Kidney epithelial cell (primary cell): Measurements from ENCODE around the gene STARD13. TPM values are rescaled to one million over a fixed set of nuclear protein-coding genes. Genes with fewer than 3 reads are reported as not detected.

Source experiments
- DNase-seq: peaks from one replicate; pipeline ENCODE4 v3.0.0-alpha.2; 2010; ENCODE audit warnings: low read depth
- H3K27me3 ChIP-seq: 2 replicates; pipeline ENCODE4 v1.6.0; 2011; ENCODE audit warnings: low read length; ENCODE audit not compliant: control insufficient read depth, insufficient read depth
- H3K36me3 ChIP-seq: 2 replicates; pipeline ENCODE4 v1.5.1; 2011; ENCODE audit warnings: low read length; ENCODE audit not compliant: control insufficient read depth, insufficient read depth
- H3K4me3 ChIP-seq: 2 replicates; pipeline ENCODE4 v1.5.1; 2011; ENCODE audit warnings: low read depth, mild to moderate bottlenecking, control low read depth, low read length
- total RNA-seq: library from RNA; depleted of rRNA; stranded (reverse); fragments of >200 nt; gene quantifications from 2 replicates; pipeline ENCODE4 v1.2.3, GENCODE V29; 2015
- TF ChIP-seq, protein P1 (sequence below): IDR thresholded peaks from 2 replicates; pipeline ENCODE4 v1.5.1; 2011; ENCODE audit warnings: mild to moderate bottlenecking, moderate library complexity, low read length, control low read depth, inconsistent platforms; ENCODE audit not compliant: insufficient read depth, poor library complexity, severe bottlenecking

STARD13 gene
- total RNA-seq, 1 donor from 2014 or later: 10.1 TPM

DNA sequence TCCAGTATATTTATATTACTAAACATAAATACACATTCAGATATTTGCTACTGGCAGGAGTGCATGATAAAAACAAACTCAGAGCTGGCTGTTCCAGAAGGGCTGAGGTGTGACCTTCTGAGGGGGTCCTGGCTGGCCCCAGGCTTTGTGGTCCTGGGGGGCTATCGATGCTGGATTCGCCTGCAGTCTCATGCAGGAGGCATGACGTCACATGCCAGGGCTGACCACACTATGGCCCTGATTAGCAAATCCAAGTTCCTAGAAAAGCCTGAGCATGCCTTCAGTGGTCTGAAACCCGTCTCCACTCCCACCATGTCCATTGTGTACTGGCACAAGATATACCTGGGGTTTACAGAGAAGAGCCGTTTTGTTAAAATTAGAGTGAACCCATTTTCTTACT, 171.4 kb downstream of the STARD13 start:
- Histone ChIP-seq H3K4me3 (no peak overlapping the region), H3K36me3 (peaks cover 3% of the 10 kb centered on the region), H3K27me3 (no peaks in the 10 kb centered on the region)
- DNase-seq: no peak
- TF ChIP-seq, protein P1, sequence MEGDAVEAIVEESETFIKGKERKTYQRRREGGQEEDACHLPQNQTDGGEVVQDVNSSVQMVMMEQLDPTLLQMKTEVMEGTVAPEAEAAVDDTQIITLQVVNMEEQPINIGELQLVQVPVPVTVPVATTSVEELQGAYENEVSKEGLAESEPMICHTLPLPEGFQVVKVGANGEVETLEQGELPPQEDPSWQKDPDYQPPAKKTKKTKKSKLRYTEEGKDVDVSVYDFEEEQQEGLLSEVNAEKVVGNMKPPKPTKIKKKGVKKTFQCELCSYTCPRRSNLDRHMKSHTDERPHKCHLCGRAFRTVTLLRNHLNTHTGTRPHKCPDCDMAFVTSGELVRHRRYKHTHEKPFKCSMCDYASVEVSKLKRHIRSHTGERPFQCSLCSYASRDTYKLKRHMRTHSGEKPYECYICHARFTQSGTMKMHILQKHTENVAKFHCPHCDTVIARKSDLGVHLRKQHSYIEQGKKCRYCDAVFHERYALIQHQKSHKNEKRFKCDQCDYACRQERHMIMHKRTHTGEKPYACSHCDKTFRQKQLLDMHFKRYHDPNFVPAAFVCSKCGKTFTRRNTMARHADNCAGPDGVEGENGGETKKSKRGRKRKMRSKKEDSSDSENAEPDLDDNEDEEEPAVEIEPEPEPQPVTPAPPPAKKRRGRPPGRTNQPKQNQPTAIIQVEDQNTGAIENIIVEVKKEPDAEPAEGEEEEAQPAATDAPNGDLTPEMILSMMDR: no peak

DNA sequence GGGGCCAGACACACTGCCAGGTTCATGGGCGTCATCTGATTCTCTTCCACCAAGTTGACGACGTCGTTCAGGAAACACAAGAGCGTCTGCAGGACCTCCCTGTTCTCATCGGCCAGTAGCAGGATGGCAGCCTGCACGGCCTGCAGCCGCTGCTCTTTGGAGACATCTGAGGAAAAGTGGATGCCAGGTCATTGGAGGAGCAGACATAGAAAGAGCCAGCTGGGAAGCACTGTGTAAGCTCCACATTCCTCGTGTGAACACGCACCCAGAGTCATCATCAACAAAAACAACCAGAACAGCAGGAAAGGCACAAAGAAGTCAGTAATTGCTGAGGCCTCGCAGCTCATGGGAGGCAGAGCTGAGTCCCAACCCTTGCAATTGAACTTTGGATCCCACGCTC, 172.8 kb downstream of the STARD13 start:
- Histone ChIP-seq H3K4me3 (no peak overlapping the region), H3K27me3 (no peaks in the 10 kb centered on the region), H3K36me3 (peaks cover 5% of the 10 kb centered on the region)
- TF ChIP-seq, protein P1: no peak
- DNase-seq: no peak

DNA sequence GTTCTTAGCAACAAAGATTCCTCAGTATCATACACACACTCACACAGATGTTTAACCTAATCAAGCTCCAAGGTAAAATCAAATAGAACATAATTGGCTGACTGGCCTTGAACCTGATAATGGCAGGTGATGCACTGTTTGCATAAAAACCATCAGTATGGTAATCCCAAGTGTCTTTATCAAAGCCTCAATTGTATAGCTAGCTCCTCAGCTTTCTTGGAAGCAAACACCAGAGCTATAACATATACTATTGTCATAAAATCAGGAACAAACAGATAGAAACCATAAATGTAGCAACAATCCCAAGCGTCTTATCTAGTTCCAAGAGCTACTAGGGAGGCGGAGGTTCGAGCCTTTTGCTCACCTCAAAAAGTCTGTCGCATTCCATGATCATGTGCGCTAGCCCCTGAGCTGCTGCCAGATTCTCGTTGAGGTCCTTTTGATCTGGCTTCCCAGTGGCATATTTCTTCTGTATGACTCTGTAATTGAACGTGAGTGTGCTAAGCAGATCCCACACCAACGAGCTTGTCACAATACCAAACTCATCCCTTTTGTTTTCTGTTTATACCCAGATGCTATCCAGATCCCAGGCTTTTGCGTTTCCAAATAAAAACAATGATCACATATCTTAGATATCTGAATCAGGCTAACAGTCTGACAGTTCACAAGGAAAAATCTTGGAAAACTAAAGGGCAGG, 174.0 kb downstream of the STARD13 start:
- Histone ChIP-seq H3K27me3 (no peaks in the 10 kb centered on the region), H3K4me3 (no peak overlapping the region), H3K36me3 (peaks cover 5% of the 10 kb centered on the region)
- no peak for DNase-seq
- TF ChIP-seq, protein P1: no peak

DNA sequence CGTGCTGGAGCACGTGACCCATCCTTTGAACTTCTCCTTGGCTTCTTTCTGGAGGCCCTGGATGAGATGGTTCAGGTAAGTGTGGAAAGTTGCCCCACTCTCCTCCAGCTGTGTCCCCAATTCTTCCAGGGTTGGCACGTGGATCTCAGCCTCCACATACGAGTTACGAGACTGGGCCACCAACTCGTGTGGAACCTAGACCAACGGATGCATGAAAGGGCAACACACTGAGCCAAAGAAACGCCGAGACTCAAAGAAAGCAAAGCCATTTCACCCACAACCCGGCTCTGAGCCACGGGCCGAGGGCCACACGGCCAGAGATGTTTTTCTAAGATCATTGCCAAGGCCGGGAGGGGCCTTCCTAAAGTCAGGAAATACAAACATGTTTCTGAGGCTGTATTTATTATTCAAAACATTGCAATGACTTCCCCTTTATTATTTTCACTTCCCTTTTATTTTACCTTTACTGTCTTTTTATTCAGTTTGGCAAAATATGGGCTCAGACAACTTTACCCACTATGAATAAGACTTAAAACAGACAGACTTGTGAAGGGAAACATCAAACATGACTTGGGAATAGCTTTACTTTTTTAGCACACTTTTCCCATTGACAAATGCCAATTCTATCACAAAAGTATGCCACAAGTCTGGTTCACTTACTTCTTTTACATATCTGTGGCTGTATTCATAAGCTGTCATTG, 174.7 kb downstream of the STARD13 start:
- H3K4me3 ChIP-seq: no peak overlapping the region
- TF ChIP-seq, protein P1: no peak
- peaks cover 5% of the 10 kb centered on the region for H3K36me3 ChIP-seq
- DNase-seq: no peak
- no peaks in the 10 kb centered on the region for H3K27me3 ChIP-seq

DNA sequence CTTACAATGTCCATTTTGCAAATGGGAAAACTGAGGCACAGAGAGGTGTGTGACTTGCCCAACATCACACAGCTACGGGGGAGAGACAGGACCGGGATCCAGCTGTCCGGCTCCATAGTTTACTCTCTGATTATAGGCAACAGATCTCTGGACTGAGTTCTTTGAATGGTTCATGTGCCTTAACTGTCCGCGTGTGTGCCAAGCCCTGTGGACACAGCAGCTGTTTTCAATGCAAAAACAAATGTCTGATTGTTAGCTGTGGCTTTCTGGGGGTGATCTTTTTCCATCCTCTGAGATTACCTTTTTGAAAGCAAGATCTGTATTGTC, 175.2 kb downstream of the STARD13 start:
- Histone ChIP-seq H3K36me3 (peaks cover 4% of the 10 kb centered on the region), H3K27me3 (no peaks in the 10 kb centered on the region), H3K4me3 (no peak overlapping the region)
- DNase-seq: no peak
- TF ChIP-seq, protein P1: no peak
